H1 (cell line): Measurements from ENCODE around the gene CEP128. TPM values are rescaled to one million over a fixed set of nuclear protein-coding genes. Genes with fewer than 3 reads are reported as not detected.

Source experiments
- CTCF ChIA-PET: fragments of 300-600 bp; sonication (Branson Sonifier 250); formaldehyde crosslinking; loops from one replicate; lab custom pipeline; 2021; ENCODE audit not compliant: partially characterized antibody; lab: Charles Lee
- POLR2A ChIA-PET: fragments of 300-600 bp; sonication (Branson Sonifier 250); formaldehyde crosslinking; loops from one replicate; lab custom pipeline; 2021; ENCODE audit warnings: inconsistent platforms; ENCODE audit not compliant: partially characterized antibody; lab: Charles Lee
- DNase-seq, 2 experiments: peaks; one replicate each; pipeline versions ENCODE4 v3.0.0 to v3.0.0-alpha.2; 2010 to 2022; ENCODE audit warnings: low spot score in 2 of 2, low read depth in 1 of 2, mixed read lengths in 1 of 2
- FAIRE-seq: peaks from 2 replicates; lab custom pipeline; 2011; peaks lifted over from hg19 to GRCh38; lab: Jason Lieb, UNC
- H2AFZ ChIP-seq: 2 replicates; pipeline ENCODE4 v1.8.1; 2012; ENCODE audit warnings: low read length, inconsistent platforms
- H2AK5ac ChIP-seq: 2 replicates; pipeline ENCODE4 v1.6.1; 2013; ENCODE audit warnings: low read depth, low read length
- H2BK120ac ChIP-seq: replicated peaks from 2 replicates; pipeline ENCODE3; 2013; ENCODE audit warnings: low read depth, low read length, inconsistent platforms
- H2BK12ac ChIP-seq: 2 replicates; pipeline ENCODE4 v1.6.1; 2013; ENCODE audit warnings: low read depth, low read length
- H2BK15ac ChIP-seq: 2 replicates; pipeline ENCODE4 v1.6.1; 2013; ENCODE audit warnings: low read length
- H2BK20ac ChIP-seq: 2 replicates; pipeline ENCODE4 v1.6.1; 2013; ENCODE audit warnings: low read length
- H2BK5ac ChIP-seq: 2 replicates; pipeline ENCODE4 v1.6.1; 2013; ENCODE audit warnings: low read depth, low read length
- H3K14ac ChIP-seq: 2 replicates; pipeline ENCODE4 v1.6.1; 2013; ENCODE audit warnings: inconsistent platforms; ENCODE audit not compliant: insufficient read length
- H3K18ac ChIP-seq: 2 replicates; pipeline ENCODE4 v1.6.1; 2013; ENCODE audit warnings: low read length; ENCODE audit errors: extremely low read depth
- H3K23ac ChIP-seq: 2 replicates; pipeline ENCODE4 v1.6.1; 2013; ENCODE audit warnings: inconsistent platforms; ENCODE audit not compliant: insufficient read length
- H3K23me2 ChIP-seq: 2 replicates; pipeline ENCODE4 v1.6.1; 2013; ENCODE audit warnings: low read depth, low read length
- H3K27ac ChIP-seq: 2 replicates; pipeline ENCODE4 v1.6.1; 2011; ENCODE audit warnings: low read depth, low read length, inconsistent platforms
- H3K27me3 ChIP-seq, 4 experiments: replicated peaks in 1 of 4; 1 replicate in 1 of 4; 2 replicates in 3 of 4; pipeline versions ENCODE4 v1.6.1 to v1.8.1; 2011 to 2013; ENCODE audit warnings: low read length in 3 of 4, mild to moderate bottlenecking in 3 of 4, inconsistent platforms in 2 of 4, mixed read lengths in 2 of 4, moderate library complexity in 1 of 4; ENCODE audit not compliant: control insufficient read depth in 3 of 4, insufficient read depth in 3 of 4; ENCODE audit errors: extremely low read depth in 1 of 4
- H3K36me3 ChIP-seq, 4 experiments: 2 replicates each; pipeline versions ENCODE4 v1.6.1 to v1.8.1; 2011 to 2013; ENCODE audit warnings: mild to moderate bottlenecking in 4 of 4, low read length in 3 of 4, moderate library complexity in 2 of 4, control low read depth in 1 of 4, inconsistent platforms in 1 of 4; ENCODE audit not compliant: insufficient read depth in 4 of 4, control insufficient read depth in 2 of 4
- H3K4ac ChIP-seq: replicated peaks from 2 replicates; pipeline ENCODE3; 2013; ENCODE audit warnings: low read length, low read depth, mixed read lengths, inconsistent platforms; ENCODE audit not compliant: insufficient read length
- H3K4me1 ChIP-seq, 4 experiments: replicated peaks in 1 of 4; 1 replicate in 1 of 4; 2 replicates in 3 of 4; pipeline versions ENCODE4 v1.6.1 to v1.8.1; 2011 to 2013; ENCODE audit warnings: low read length in 3 of 4, inconsistent platforms in 2 of 4, mixed read lengths in 1 of 4; ENCODE audit not compliant: insufficient read depth in 4 of 4, control insufficient read depth in 3 of 4
- H3K4me2 ChIP-seq, 2 experiments: 2 replicates each; pipeline versions ENCODE4 v1.6.1 to v1.8.1; 2011 to 2013; ENCODE audit warnings: low read depth in 2 of 2, low read length in 2 of 2, control low read depth in 1 of 2, inconsistent platforms in 1 of 2, mild to moderate bottlenecking in 1 of 2; ENCODE audit not compliant: insufficient read depth in 1 of 2
- H3K4me3 ChIP-seq, 4 experiments: fragments of 200-600, 300-600 bp in 1 of 4; sonication (generic), shearing (Covaris generic), sonication (Bioruptor Twin) in 1 of 4; 2 replicates each; pipeline versions ENCODE4 v1.5.1 to v1.8.1; 2011 to 2016; ENCODE audit warnings: low read length in 4 of 4, low read depth in 3 of 4, control low read depth in 2 of 4, inconsistent platforms in 2 of 4, mild to moderate bottlenecking in 2 of 4, mixed read lengths in 1 of 4, moderate library complexity in 1 of 4; ENCODE audit not compliant: insufficient read depth in 2 of 4; ENCODE audit errors: extremely low read depth in 1 of 4
- H3K56ac ChIP-seq: replicated peaks from 2 replicates; pipeline ENCODE3; 2013; ENCODE audit warnings: low read depth, mild to moderate bottlenecking, mixed read lengths, low read length, inconsistent platforms; ENCODE audit not compliant: insufficient read length
- H3K79me1 ChIP-seq: 2 replicates; pipeline ENCODE4 v1.6.1; 2013; ENCODE audit warnings: low read depth, low read length, control low read depth
- H3K79me2 ChIP-seq, 2 experiments: 2 replicates each; pipeline versions ENCODE4 v1.6.1 to v1.8.1; 2012 to 2013; ENCODE audit warnings: low read length in 2 of 2, mild to moderate bottlenecking in 2 of 2, inconsistent platforms in 1 of 2; ENCODE audit not compliant: insufficient read depth in 2 of 2, control insufficient read depth in 1 of 2
- H3K9ac ChIP-seq, 4 experiments: replicated peaks in 1 of 4; 1 replicate in 1 of 4; 2 replicates in 3 of 4; pipeline versions ENCODE4 v1.6.1 to v1.8.1; 2011 to 2013; ENCODE audit warnings: low read depth in 3 of 4, low read length in 3 of 4, control low read depth in 2 of 4, mild to moderate bottlenecking in 2 of 4, moderate library complexity in 2 of 4, inconsistent platforms in 1 of 4; ENCODE audit errors: extremely low read depth in 1 of 4
- H3K9me3 ChIP-seq, 2 experiments: 2 replicates each; pipeline versions ENCODE4 v1.6.1 to v1.8.1; 2012 to 2013; ENCODE audit warnings: mild to moderate bottlenecking in 2 of 2, moderate library complexity in 2 of 2, control low read depth in 1 of 2, inconsistent platforms in 1 of 2, low read depth in 1 of 2, low read length in 1 of 2, mixed read lengths in 1 of 2; ENCODE audit not compliant: insufficient read depth in 2 of 2
- H4K20me1 ChIP-seq, 2 experiments: replicated peaks in 1 of 2; 2 replicates each; pipeline versions ENCODE3 to v1.8.1; 2011 to 2013; ENCODE audit warnings: inconsistent platforms in 2 of 2, low read length in 2 of 2, mild to moderate bottlenecking in 1 of 2; ENCODE audit not compliant: insufficient read depth in 2 of 2, control insufficient read depth in 1 of 2
- H4K5ac ChIP-seq: 2 replicates; pipeline ENCODE4 v1.6.1; 2013; ENCODE audit warnings: low read length, low read depth, mixed read lengths, inconsistent platforms; ENCODE audit not compliant: insufficient read length
- H4K8ac ChIP-seq: 2 replicates; pipeline ENCODE4 v1.8.0; 2013; ENCODE audit warnings: mild to moderate bottlenecking, moderate library complexity, low read length, inconsistent platforms; ENCODE audit not compliant: insufficient read depth; ENCODE audit errors: extremely low read depth
- H4K91ac ChIP-seq: replicated peaks from 2 replicates; pipeline ENCODE3; 2013; ENCODE audit warnings: low read length, mixed read lengths, inconsistent platforms; ENCODE audit not compliant: insufficient read length
- CBX8 ChIP-seq: fragments of 300-800, 300-1000 bp; sonication (generic); IDR thresholded peaks from 2 replicates; pipeline ENCODE4 v1.7.1; 2016; ENCODE audit warnings: low read depth, low read length, borderline replicate concordance
- CREB1 ChIP-seq: IDR thresholded peaks from 2 replicates; pipeline ENCODE4 v1.6.1; 2012; ENCODE audit warnings: inconsistent platforms
- CTBP2 ChIP-seq: IDR thresholded peaks from 2 replicates; pipeline ENCODE4 v1.7.0; 2011; ENCODE audit warnings: borderline replicate concordance, mild to moderate bottlenecking, moderate library complexity, mixed read lengths, low read length; ENCODE audit not compliant: insufficient read depth, insufficient read length
- FOSL1 ChIP-seq: IDR thresholded peaks from 2 replicates; pipeline ENCODE4 v1.6.1; 2011; ENCODE audit warnings: mild to moderate bottlenecking, low read depth, low read length, moderate library complexity; ENCODE audit not compliant: insufficient read depth
- HDAC6 ChIP-seq: IDR thresholded peaks from one replicate; pipeline ENCODE4 v1.7.1; 2012; ENCODE audit warnings: low read depth, mild to moderate bottlenecking, inconsistent platforms, low read length, moderate library complexity
- KDM1A ChIP-seq: fragments of 200-600, 300-600 bp; sonication (generic); IDR thresholded peaks from 2 replicates; pipeline ENCODE4 v1.7.1; 2016; ENCODE audit warnings: mild to moderate bottlenecking, low read length, borderline replicate concordance
- KDM4A ChIP-seq: IDR thresholded peaks from one replicate; pipeline ENCODE4 v1.7.1; 2012; ENCODE audit warnings: low read depth, mild to moderate bottlenecking, moderate library complexity, low read length, inconsistent platforms; ENCODE audit not compliant: severe bottlenecking
- MAFK ChIP-seq: IDR thresholded peaks from 2 replicates; pipeline ENCODE4 v1.6.1; 2012; ENCODE audit warnings: low read depth, mild to moderate bottlenecking, improper control_type of control experiment, low read length
- POLR2AphosphoS5 ChIP-seq: IDR thresholded peaks from 2 replicates; pipeline ENCODE4 v1.6.1; 2011; ENCODE audit warnings: low read depth, low read length
- POU5F1 ChIP-seq: IDR thresholded peaks from 2 replicates; pipeline ENCODE4 v1.6.1; 2011; ENCODE audit warnings: low read depth, mild to moderate bottlenecking, low read length, moderate library complexity
- RXRA ChIP-seq: IDR thresholded peaks from 2 replicates; pipeline ENCODE4 v1.6.1; 2011; ENCODE audit warnings: low read depth, mild to moderate bottlenecking, low read length, moderate library complexity; ENCODE audit not compliant: insufficient read depth
- SIRT6 ChIP-seq: IDR thresholded peaks from one replicate; pipeline ENCODE4 v1.7.1; 2012; ENCODE audit warnings: low read length, inconsistent platforms
- TBP ChIP-seq: IDR thresholded peaks from 2 replicates; pipeline ENCODE4 v1.6.1; 2011; ENCODE audit warnings: low read depth, low read length, improper control_type of control experiment
- WGBS, 2 experiments: shearing (Covaris generic) in 1 of 2; methylation state at CpG; one replicate each; pipeline versions ENCODE4 v1.1.6 to v1.1.7; 2013 to 2015; ENCODE audit warnings: low lambda C conversion rate in 2 of 2, mixed read lengths in 2 of 2, inconsistent platforms in 1 of 2, low coverage in 1 of 2, missing lambda C conversion rate in 1 of 2; ENCODE audit not compliant: insufficient replicate concordance in 2 of 2, insufficient coverage in 1 of 2, insufficient read length in 1 of 2; ENCODE audit errors: extremely low coverage in 1 of 2, missing lambda C conversion rate in 1 of 2; 5-methylcytosine and 5-hydroxymethylcytosine counted together
- polyA plus RNA-seq, 7 experiments: library from polyadenylated mRNA; depleted of rRNA in 3 of 7; stranded (reverse) in 5 of 7; unstranded in 2 of 7; fragments of >200 nt in 5 of 7; fragments of 200-250 nt in 2 of 7; gene quantifications; 1 replicate in 5 of 7; 2 replicates in 1 of 7; 4 replicates in 1 of 7; pipeline versions ENCODE4 v1.2.1 to v1.2.3, GENCODE V29; 2011 to 2013; ENCODE audit warnings: missing spikeins in 2 of 7, mixed read lengths in 2 of 7
- total RNA-seq: library from RNA; stranded (reverse); fragmentation: NEBNext Ultra II Directional; extraction: Animal tissue kit (Norgen Biotek cat#: 25700); gene quantifications from 2 replicates; pipeline ENCODE4 v1.2.1, GENCODE V29; 2021
- TF ChIP-seq, protein P1 (sequence below): IDR thresholded peaks from 2 replicates; pipeline ENCODE4 v1.6.1; 2012; ENCODE audit warnings: low read length, inconsistent platforms

Gene CEP128
- total and polyA plus RNA-seq, 2 of the 8 experiments (the other 6 are each of a cell fraction or from before 2014, with no cell fraction given) = 1.9 to 17.0 TPM

- no peaks in the 10 kb centered on the region for H3K4me1 ChIP-seq
- ChIA-PET CTCF (no interaction called here), POLR2A (no interaction called here)
- no peak overlapping the region for H3K18ac ChIP-seq
- DNase-seq (no peak), FAIRE-seq (no peak)
- H3K4ac ChIP-seq = no peak overlapping the region
- no peak overlapping the region for H2AFZ ChIP-seq
- no peak overlapping the region for H4K8ac ChIP-seq
- no peak overlapping the region for H2AK5ac ChIP-seq
- H4K5ac ChIP-seq = no peak overlapping the region
- H3K23ac ChIP-seq = no peak overlapping the region
- no peak overlapping the region for H2BK12ac ChIP-seq
- no peak overlapping the region for H3K56ac ChIP-seq
- H2BK15ac ChIP-seq = no peak overlapping the region
- H3K79me2 ChIP-seq = no peaks in the 10 kb centered on the region
- no peak overlapping the region for H3K14ac ChIP-seq
- H4K20me1 ChIP-seq = no peaks in the 10 kb centered on the region
- H3K4me2 ChIP-seq = no peak overlapping the region
- no peak overlapping the region for H2BK20ac ChIP-seq
- H2BK5ac ChIP-seq = no peak overlapping the region
- no peaks in the 10 kb centered on the region; the same call in 1 of the 2 replicates for H3K79me1 ChIP-seq
- no peak overlapping the region for H3K9ac ChIP-seq
- no peak overlapping the region for H3K27ac ChIP-seq
- H3K23me2 ChIP-seq = no peaks in the 10 kb centered on the region
- H3K4me3 ChIP-seq = no peak overlapping the region
- no peak overlapping the region for H4K91ac ChIP-seq
- WGBS, 2 experiments = 92% methylated on average over 3 of the region's 3 CpGs; no CpG with 5 or more reads in 1 of the 2 experiments
- H3K36me3 ChIP-seq = no peaks in the 10 kb centered on the region
- H3K27me3 ChIP-seq = no peaks in the 10 kb centered on the region
- H3K9me3 ChIP-seq = no peaks in the 10 kb centered on the region
- H2BK120ac ChIP-seq = no peak overlapping the region
- TF ChIP-seq TBP (no peak), POLR2AphosphoS5 (no peak), CREB1 (no peak), CBX8 (no peak), SIRT6 (no peak), RXRA (no peak), FOSL1 (no peak), KDM4A (no peak), KDM1A (no peak), CTBP2 (no peak), MAFK (no peak), POU5F1 (no peak), HDAC6 (no peak)
- TF ChIP-seq, protein P1, sequence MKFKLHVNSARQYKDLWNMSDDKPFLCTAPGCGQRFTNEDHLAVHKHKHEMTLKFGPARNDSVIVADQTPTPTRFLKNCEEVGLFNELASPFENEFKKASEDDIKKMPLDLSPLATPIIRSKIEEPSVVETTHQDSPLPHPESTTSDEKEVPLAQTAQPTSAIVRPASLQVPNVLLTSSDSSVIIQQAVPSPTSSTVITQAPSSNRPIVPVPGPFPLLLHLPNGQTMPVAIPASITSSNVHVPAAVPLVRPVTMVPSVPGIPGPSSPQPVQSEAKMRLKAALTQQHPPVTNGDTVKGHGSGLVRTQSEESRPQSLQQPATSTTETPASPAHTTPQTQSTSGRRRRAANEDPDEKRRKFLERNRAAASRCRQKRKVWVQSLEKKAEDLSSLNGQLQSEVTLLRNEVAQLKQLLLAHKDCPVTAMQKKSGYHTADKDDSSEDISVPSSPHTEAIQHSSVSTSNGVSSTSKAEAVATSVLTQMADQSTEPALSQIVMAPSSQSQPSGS = no peak
These were observed 420.1 kb downstream of the CEP128 start for GRCh38 chr14:80521456-80521855.
